NB4 (cell line): ENCODE measurements around the gene FOSB.

ENCODE experiments used
- MAX ChIP-seq: IDR thresholded peaks from 2 replicates; pipeline ENCODE4 v1.6.1; 2011; ENCODE audit warnings: low read depth, low read length
- MYC ChIP-seq: IDR thresholded peaks from 2 replicates; pipeline ENCODE4 v1.6.1; 2011; ENCODE audit warnings: low read depth, low read length
- POLR2A ChIP-seq: IDR thresholded peaks from 2 replicates; pipeline ENCODE4 v1.6.1; 2011; ENCODE audit warnings: mild to moderate bottlenecking; ENCODE audit not compliant: insufficient read length; ENCODE audit errors: extremely low read depth
- TF ChIP-seq, protein P1 (sequence below): IDR thresholded peaks from one replicate; pipeline ENCODE4 v1.5.1; 2012; ENCODE audit warnings: low read depth, low read length

GRCh38 chr19:45470762-45471081, 2.9 kb downstream of the FOSB start:
- TF ChIP-seq, protein P1, sequence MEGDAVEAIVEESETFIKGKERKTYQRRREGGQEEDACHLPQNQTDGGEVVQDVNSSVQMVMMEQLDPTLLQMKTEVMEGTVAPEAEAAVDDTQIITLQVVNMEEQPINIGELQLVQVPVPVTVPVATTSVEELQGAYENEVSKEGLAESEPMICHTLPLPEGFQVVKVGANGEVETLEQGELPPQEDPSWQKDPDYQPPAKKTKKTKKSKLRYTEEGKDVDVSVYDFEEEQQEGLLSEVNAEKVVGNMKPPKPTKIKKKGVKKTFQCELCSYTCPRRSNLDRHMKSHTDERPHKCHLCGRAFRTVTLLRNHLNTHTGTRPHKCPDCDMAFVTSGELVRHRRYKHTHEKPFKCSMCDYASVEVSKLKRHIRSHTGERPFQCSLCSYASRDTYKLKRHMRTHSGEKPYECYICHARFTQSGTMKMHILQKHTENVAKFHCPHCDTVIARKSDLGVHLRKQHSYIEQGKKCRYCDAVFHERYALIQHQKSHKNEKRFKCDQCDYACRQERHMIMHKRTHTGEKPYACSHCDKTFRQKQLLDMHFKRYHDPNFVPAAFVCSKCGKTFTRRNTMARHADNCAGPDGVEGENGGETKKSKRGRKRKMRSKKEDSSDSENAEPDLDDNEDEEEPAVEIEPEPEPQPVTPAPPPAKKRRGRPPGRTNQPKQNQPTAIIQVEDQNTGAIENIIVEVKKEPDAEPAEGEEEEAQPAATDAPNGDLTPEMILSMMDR, result no peak
- TF ChIP-seq POLR2A (no peak), MAX (no peak), MYC (no peak)
